Hepatocyte (in vitro differentiated cells): ENCODE data around the gene CFAP58.

Source experiments
- CTCF ChIP-seq: fragments of 200-600 bp; sonication (generic); IDR thresholded peaks from 2 replicates; pipeline ENCODE4 v1.5.1; 2016; ENCODE audit warnings: antibody characterized with exemption, mild to moderate bottlenecking; ENCODE audit not compliant: poor library complexity
- EZH2 ChIP-seq: fragments of 200-600 bp; sonication (generic); IDR thresholded peaks from 2 replicates; pipeline ENCODE4 v1.6.1; 2016; ENCODE audit warnings: antibody characterized with exemption, mild to moderate bottlenecking, borderline replicate concordance

DNA sequence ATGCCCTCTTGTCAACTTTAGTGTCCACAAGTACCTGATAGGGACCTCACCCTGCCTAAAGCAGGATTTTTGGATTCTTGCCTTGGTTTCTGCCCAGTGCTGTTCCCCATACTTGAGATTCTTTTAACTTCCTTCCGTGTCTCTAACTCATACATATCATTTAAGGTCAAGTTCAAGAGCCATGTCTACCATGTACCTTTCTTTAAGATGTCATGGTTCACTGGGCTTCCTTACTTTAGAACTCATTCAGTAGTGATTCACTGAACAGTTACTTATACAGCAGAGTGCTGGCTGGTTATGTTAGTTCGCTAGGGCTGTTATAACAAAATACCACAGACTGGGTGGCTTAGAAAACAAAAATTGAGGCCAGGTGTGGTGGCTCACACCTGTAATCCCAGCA lies 5.0 kb upstream of the CFAP58 start:
- TF ChIP-seq CTCF (no peak), EZH2 (no peak)
